SH-SY5Y (cell line): ENCODE data around the gene SYCN.

ENCODE experiments used
- GATA2 ChIP-seq: IDR thresholded peaks from 2 replicates; pipeline ENCODE4 v1.6.1; 2011; ENCODE audit warnings: mild to moderate bottlenecking, low read depth, low read length
- GATA3 ChIP-seq: IDR thresholded peaks from 2 replicates; pipeline ENCODE4 v1.6.1; 2011; ENCODE audit warnings: low read depth, mild to moderate bottlenecking, low read length, moderate library complexity

DNA sequence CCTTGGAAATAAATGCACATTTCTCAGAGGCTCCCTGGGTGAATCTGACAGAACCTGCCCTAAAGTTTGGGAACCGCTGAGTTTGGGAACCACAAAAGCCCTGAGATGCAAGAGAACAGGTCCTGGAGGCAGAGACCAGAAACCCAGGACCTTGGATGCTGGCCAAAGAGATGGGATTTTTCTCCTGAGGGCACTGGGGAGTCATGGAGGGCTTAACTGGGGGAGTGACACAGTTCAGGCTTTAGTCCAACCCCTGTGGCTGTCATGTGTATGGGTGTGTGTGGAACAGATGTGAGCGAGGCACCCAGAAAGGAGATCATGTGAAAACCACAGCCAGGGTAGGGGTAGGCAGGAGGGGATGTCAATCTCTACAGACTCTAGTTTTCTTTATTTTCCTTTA, 11.2 kb downstream of the SYCN start:
- TF ChIP-seq GATA3 = no peak
- no peak for TF ChIP-seq GATA2
